HG02763 (cell line): ENCODE data around the gene TBC1D5.
"Not testable (repeated sequence)": the region's sequence is repeated elsewhere in the genome, so short reads cannot be mapped to it uniquely, and the experiment has no call there.

Experiments used
- ATAC-seq: cut with Tn5 transposase; IDR thresholded peaks from one replicate; pipeline ENCODE4 v1.9.1; 2021; ENCODE audit warnings: mild to moderate bottlenecking, moderate library complexity; ENCODE audit not compliant: unreplicated experiment

The TBC1D5 gene, protein sequence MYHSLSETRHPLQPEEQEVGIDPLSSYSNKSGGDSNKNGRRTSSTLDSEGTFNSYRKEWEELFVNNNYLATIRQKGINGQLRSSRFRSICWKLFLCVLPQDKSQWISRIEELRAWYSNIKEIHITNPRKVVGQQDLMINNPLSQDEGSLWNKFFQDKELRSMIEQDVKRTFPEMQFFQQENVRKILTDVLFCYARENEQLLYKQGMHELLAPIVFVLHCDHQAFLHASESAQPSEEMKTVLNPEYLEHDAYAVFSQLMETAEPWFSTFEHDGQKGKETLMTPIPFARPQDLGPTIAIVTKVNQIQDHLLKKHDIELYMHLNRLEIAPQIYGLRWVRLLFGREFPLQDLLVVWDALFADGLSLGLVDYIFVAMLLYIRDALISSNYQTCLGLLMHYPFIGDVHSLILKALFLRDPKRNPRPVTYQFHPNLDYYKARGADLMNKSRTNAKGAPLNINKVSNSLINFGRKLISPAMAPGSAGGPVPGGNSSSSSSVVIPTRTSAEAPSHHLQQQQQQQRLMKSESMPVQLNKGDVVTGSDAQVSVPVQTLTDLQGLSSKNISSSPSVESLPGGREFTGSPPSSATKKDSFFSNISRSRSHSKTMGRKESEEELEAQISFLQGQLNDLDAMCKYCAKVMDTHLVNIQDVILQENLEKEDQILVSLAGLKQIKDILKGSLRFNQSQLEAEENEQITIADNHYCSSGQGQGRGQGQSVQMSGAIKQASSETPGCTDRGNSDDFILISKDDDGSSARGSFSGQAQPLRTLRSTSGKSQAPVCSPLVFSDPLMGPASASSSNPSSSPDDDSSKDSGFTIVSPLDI

DNA sequence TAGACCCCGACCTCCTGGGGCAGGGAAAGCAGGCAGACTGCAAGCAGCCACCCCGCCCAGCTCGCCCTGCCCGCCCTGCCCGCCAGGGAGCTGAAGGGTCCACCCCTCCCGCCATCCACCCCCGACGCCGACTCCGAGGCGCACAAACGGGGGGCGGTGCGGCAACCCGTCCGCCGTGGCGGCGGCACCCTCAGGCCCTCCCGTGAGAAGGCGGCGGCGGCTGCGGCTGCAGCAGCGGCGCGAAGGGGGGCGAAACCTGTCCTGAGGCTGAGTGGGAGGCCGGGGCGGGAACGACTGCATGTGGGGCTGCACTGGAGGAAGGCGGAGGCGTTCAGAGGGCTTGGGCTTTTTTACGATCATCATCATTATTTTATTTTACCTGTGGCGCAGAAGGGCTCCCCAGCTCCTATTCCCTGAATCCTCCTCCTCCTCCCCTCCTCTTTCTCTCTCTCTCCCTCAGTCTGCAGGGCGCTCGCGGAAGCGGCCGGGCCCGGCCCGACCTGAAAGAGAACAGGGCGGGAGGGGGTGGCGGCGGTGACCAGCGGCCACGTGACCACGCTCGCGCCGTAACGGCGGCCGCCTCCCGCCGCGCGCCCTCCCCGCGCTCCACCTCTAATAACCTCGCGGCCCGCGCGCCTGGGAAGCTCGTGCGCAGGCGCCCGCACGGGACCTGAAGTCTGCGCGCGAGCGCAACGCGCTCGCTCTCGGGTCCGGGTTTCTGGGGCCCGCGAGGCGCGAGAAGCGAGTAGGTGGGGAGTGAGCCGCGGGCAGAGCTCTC, at the start of gene TBC1D5:
TBC1D5 (minus strand) TSS at position 530 of the 778 bp plus-strand sequence. CDS start 234,061 bp downstream, outside the sequence.
- peak; percentile 75 for ATAC-seq

DNA sequence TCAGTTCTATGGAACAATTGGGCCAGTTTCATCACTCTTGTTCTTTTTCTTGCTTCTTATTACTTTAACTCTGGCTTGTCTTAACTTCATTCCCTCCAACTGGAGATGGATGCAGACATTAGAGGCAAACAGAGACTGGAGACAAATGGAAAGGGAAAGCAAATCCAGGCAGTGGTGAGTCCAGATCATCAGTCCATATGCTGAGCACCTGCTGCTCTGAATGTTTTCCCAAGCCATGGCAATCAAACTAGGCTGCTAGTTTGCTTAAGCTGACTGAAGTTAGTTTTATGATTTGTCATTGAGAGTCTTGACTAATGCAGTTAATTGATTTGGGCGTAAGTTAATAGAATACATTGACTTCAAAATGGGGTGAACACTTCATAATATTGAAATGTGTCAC, 41.0 kb upstream of the TBC1D5 start:
- ATAC-seq = no peak

DNA sequence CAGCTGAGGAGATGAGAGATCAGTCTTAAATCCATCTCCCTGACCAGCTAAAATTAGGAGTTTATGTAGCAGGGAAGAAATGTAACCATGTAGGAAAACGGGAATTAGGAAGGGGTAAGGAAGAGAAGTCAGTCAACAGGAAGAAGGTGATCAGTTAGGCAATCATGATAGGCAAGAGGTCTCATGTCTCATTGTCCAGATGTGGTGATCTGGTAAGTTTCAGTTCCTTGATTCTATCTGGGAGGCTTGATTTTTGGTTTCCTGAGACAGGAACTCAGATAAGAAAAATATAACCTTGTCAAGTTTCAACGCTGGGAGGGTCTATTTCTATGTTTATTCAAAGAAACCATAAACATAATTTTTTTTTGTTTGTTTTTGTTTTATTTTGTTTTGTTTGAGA, 40.3 kb upstream of the TBC1D5 start:
- ATAC-seq = no peak

DNA sequence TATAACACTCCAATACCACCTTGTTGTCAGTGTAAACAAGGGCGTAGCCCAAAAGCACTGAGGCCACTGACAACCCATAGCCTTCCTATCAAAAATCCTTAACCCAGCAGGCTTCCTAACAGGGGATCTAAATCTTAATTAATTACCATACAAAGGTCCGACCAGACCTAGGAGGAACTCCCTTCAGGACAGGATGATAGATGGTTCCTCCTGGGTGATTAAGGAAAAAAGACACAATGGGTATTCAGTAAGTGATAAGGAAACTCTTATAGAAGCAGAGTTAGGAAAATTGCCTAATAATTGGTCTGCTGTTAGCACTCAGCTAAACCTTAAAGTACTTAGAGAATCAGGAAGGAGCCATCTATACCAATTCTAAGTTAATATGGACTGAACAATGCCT, 37.9 kb upstream of the TBC1D5 start:
- ATAC-seq = not testable (repeated sequence)

DNA sequence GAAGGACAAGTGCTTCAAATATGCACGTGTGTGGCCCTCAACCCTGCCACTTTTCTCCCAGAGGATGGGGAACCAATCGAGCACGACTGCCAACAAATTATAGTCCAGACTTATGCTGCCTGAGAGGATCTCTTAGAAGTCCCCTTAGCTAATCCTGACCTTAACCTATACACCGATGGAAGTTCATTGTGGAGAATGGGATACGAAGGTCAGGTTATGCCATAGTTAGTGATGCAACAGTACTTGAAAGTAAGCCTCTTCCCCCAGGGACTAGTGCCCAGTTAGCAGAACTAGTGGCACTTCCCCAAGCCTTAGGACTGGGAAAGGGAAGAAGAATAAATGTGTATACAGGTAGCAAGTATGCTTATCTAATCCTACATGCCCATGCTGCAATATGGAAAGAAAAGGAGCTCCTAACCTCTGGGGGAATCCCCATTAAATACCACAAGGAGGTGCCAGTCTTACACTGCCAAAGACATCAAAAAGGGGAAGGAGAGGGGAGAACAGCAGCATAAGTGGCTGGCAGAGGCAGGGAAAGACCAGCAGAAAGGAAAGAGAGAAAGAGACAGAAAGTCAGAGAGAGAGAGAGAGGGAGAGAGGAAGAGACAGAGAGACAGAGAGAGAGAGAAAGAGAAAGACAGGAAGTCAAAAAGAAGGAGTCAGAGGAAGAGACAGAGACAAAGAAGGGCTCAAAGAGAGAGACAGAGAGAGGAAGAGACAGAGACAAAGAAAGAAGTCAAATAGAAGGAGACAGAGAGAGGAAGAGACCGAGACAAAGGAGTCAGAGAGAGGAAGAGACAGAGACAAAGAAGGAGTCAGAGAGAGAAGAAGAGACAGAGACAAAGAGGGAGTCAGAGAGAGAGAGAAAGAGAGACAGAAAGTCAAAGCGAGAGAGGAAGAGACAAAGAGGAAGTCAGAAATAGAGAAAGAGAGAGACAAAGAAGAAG, 37.1 kb upstream of the TBC1D5 start:
- not testable (repeated sequence) for ATAC-seq

DNA sequence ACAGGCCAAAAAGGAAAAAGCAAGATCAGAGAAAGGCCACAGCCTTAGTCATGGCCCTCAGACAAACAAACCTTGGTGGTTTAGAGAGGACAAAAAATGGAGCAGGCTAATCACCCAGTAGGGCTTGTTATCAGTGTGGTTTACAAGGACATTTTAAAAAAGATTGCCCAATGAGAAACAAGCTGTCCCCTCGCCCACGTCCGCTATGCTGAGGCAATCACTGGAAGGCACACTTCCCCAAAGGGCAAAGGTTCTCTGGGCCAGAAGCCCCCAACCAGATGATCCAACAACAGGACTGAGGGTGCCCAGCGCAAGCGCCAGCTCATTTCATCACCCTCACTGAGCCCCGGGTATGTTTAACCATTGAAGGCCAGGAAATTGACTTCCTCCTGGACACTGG, 34.9 kb upstream of the TBC1D5 start:
- ATAC-seq = not testable (repeated sequence)

DNA sequence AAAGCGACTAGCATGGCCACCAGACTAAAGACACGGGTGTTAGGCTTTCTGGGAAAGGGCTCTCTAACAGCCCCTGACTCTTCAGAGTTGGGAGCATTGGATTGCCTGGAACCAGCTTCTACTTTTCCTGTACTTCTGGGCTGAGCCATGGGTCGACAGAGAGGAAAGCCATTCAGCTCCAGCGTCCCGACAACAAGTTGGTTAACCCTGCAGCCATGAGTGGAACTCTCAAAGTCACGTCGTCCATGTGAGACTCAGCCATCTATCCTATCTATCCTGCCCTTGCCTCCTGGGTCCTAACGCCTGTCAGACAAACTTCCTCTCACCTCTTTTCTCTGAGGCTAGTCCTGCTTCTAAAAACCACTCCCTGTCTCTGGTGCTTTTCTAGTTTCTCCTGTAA, 32.6 kb upstream of the TBC1D5 start:
- ATAC-seq = no peak

DNA sequence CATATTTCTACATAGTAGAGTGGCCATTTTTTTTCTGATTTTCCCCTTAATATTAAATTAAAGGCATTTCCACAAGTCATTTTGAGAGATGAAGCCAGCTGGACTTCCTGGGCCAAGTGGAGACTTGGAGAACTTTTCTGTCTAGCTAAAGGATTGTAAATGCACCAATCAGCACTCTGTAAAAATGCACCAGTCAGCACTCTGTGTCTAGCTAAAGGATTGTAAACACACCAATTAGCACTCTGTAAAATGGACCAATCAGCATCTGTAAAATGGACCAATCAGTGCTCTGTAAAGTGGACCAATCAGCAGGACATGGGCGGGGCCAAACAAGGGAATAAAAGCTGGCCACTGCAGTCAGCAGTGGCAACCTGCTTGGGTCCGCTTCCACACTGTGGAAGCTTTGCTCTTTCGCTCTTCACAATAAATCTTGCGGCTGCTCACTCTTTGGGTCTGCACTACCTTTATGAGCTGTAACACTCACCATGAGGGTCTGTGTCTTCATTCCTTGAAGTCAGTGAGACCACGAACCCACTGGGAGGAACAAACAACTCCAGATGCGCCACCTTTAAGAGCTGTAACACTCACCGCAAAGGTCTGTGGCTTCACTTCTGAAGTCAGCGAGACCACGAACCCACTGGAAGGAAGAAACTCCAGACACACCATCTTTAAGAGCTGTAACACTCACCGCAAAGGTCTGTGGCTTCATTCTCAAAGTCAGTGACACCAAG, 31.9 kb upstream of the TBC1D5 start:
- ATAC-seq = not testable (repeated sequence)

DNA sequence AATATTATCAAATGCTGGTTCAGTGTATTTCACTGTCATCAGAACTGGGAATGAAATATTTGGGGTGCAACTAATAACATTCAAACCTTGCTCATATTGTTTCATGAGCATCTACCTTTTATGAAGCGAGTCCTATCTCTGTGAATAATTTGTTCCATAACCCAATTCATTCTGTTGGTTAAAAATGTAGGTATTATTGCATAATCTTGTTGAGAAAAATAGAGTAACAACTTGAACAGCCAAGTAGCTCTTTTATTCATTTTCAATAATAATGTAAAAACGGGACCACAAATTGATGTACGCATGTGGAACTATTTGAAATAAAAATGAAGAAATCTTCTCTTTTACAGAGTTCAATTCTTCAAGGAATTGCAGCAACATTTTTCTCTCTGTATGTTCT, 30.1 kb upstream of the TBC1D5 start:
- no peak for ATAC-seq

DNA sequence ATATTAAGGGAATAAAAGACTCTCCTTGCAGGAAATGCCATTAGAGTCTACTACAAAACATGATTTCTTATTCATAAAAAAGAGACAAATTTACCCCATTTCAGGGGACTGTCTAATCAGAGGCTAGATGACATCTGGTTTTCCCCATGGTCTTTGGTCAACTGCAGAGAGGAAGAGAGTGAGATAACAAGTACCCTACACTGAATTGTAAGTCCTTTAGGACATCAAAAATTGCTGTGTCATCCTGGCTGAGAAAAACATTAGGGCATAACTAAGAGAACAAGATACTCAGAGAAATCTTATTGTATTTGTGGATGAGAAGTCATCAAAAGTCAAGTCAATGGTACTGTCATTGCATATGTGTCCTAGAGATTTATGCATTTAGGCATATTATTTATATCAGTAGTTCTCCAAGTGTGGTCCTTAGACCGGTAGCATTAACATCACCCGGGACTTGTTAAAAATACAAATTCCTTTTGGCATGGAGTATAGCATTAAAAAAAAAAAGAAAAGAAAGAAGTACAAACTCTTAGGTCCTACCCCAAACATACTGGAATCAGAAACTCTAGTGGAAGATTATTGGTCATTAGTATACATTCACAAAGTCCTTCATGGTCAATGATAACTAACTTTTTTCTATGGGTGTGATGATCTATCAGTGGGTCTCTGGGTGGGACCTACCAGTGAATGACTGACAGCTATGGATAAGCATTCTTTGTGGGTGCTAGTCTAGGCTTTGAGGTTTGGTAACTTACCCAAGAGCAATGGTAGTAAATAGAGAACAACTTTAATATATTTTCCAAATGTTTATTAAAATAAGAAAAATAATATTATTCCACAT, 29.0 kb upstream of the TBC1D5 start:
- ATAC-seq = no peak

DNA sequence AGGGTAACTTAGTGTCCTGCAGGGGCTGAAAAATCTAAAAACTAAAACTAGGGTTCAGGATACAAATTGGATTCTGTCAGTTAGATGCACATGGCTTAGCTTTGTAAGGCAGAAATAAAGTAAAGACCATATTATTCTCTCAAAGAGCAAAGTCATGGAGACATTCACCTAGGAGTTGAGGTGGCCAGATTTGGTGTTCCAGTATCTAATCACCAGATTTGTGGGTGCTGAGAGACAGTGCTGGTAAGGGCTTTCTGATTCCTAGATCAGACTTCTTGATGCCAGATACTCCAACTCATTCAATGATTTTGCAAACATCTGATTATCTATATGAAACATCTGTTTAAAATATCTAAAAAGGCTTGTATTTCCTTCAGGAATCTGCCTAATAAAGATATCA, 28.3 kb upstream of the TBC1D5 start:
- ATAC-seq = no peak

DNA sequence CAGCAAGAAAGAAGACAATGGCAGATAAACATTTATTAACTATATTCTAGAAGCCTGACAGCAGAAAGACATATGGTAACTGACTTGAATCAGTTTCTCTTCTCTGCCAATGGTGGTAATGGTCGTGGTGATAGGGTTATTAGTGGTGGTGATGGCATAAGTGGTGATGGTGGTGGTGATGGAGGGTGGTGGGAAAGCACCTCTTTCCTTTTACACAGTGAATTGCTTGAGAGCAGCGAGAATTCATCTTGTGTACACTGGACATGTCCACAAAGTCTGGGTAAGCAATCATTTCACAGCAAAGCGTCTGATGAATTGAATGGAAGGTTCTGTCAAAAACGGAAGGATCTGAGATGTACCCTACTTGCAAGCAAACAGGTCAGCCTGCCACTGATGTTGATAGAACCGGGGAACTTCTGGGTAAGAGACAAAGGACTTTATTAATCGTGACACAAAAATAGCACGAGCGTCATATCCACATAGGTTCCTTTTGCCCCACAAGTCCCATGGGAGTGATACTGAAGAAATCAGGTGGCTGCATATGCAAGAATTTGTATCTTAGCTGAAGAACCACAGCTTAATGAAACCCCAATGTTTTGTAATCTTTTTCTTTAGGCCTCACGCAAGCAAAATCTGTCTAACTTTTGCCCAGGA, 23.5 kb upstream of the TBC1D5 start:
- ATAC-seq = peak; percentile 69

DNA sequence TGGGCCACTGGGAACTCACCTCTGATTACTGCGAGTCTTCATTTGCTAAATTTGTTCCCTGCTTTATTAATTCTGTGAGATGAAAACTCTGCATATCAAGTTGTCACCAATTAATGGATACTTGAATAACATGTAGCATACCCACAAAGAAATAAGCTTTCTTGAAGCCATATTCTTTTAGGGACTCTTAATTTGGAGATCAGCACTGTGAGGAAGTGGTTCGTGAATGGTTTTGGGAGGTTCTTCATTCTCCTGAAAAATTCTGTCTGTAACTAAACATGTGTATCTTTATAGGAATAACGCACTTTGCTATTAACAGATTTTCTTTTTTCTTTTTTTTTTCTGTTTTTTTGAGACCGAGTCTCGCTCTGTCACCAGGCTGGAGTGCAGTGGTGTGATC, 19.1 kb upstream of the TBC1D5 start:
- ATAC-seq = no peak

DNA sequence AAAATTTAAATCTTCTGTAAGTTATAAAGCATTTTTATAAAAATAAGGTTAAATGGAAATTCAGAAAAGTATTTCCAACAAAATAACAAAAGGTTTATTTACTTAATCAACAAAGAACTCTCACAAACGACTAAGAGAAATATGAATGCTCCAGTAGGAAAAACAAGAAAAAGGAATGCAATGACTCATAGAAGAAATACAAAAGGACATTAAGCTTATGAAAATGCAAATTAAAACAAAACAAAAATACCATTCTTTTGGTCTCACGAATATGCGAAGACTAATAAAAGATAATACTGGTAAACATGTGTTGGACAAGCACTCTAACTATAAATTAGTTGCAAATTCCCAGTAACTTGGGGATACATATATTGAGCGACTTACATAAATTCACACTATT, 17.5 kb upstream of the TBC1D5 start:
- no peak for ATAC-seq

DNA sequence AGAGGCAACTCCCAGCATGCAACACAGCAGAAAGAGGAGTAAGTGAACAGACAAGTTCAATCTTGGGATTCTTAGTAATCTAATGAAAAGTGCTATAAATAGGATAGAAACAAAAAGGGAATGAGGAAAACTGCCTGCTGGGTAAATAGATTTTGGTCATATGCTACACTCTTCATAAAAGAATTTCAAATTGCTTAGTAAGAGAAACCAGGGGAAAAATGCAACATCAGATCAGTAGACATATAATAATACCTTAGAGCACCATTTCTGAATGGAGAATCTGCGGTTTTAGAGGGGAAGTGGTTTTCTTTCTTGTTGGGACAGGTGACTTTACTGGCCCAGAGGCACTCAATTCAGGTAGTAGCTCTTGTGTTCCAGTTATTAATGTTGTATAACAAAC, 13.4 kb upstream of the TBC1D5 start:
- peak; percentile 45 for ATAC-seq

DNA sequence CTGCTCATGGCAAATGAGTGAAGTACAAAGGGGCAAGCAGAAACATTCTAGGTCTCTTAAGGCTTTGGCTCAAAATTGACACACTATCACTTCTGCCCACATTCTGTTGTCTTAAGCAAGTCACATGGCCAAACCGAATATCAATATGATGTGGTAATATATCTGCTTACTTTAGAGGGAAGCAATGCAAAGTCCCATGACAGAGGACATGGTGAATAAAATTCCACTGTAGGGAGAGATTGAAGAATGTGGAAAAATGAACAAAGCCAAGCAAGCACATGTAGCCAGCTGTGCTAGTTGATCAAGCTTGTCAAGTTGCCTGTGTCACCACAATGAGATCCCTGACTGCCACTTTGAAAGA, 11.2 kb upstream of the TBC1D5 start:
- no peak for ATAC-seq

DNA sequence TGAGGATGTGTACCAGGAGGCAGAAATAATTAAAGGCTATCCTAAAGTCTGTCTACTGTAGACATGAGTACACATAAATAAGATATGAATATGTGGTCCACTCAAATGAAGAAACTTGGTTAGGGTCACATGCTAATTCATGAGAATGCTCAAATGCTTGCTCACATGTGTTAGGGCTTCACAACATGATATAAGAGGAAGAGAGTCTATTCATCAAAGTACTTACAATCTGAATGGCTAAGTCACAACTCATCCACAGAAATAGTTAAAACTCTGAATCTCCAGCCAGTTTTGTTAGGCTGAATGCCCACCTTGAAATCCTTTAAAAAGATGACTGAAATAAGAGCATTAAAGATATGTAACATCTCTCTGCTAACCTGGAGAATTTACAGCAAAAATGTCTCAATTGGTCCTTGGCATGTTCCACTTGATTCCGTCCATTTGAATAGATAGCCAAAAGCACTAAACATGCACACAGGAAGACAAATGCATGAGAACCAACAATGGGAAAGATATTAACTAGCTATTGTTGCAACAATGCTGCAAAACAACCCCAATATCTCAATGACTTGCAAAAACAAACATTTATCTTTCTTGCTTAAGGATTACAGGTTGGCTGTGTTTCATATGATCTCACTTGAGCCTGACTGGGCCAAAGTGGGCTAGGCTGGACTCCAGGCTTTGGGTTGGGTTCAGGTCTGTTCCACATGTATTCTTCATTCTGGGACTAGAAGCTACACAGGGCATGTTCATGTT, 10.6 kb upstream of the TBC1D5 start:
- ATAC-seq = no peak

DNA sequence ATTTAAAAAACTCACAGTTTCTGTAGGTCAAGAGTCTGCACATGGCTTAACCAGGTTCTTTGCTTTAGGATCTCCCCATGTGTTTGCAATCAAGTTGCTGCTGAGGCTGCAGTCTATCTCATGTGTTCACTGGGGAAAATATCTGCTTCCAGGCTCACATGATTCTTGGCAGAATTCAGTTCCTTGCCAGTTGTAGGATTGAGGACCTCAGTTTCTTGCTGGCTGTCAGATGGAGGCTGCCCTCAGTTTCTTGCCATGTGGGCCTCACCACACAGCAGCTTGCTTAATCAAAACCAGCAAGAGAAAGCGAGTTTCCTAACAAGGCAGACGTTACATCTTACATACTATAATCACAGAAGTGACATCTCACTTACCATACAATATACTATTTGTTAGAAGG, 10.0 kb upstream of the TBC1D5 start:
- no peak for ATAC-seq
